Frontal cortex (tissue), 4 donors: ENCODE results near the gene CACNB2. TPM values are rescaled to one million over a fixed set of nuclear protein-coding genes. Genes with fewer than 3 reads are reported as not detected.
"Not testable (repeated sequence)": the region's sequence is repeated elsewhere in the genome, so short reads cannot be mapped to it uniquely, and the experiment has no call there.

ENCODE experiments used
- DNase-seq, 2 donors: peaks; one replicate each; pipeline ENCODE4 v3.0.0; 2012; ENCODE audit warnings: low spot score in 2 of 2
- FAIRE-seq: peaks from 2 replicates; lab custom pipeline; 2012; peaks lifted over from hg19 to GRCh38; lab: Jason Lieb, UNC
- total RNA-seq: library from RNA; depleted of rRNA; stranded (reverse); fragments of >200 nt; gene quantifications from one replicate; pipeline ENCODE4 v1.2.3, GENCODE V29; 2014
- donor health status: control.
- donor health status: control.
- donor health status: control.

The CACNB2 gene
- total RNA-seq, 1 donor from 2014 or later, result 10.6 TPM

DNA sequence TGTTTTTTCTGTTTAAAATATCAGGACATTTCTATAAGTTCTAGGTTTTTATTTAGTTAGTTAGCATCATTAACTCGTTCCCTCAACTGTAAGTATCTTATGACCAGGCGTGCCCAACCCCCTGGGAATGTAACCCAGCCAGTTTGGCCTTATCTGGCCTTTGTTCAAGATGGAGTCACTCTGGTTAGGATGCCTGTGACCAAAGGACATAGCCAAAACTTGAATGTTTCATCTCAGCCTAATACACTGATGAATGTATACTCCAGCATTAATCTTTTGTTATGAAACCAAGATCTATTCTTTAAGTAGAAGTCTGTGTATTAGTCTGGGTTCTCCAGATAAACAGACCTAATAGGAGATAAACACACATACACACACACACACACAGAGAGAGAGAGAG, 279.7 kb downstream of the CACNB2 start:
- DNase-seq (no peak), FAIRE-seq (no peak)

DNA sequence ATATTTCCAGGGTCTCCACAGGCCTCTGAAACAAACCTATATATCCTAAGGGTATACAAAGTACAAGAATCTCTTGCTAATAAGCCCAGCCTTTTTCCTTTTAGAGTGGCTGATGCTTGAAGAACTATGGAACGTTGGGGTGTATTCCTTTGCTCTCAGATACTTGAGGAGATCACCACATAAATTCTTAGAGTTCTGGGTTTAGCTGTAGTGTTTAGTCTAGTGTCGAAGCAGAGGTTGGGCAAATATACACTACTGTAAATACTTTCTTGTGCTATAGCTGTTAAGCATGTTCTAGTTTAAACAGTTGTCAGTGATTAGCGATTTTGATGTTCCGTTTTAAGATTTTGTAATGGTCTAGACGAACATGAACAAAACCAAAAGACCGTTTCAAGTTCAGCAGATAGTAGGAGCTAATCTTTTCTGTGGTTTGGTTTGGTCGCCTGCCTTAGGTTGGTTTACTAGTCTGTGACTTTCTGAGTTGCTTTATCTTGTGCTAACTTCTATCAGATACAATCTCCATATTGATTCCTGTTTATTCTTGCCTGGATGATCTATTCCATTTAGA, 281.6 kb downstream of the CACNB2 start:
- DNase-seq, result no peak
- FAIRE-seq, result no peak

DNA sequence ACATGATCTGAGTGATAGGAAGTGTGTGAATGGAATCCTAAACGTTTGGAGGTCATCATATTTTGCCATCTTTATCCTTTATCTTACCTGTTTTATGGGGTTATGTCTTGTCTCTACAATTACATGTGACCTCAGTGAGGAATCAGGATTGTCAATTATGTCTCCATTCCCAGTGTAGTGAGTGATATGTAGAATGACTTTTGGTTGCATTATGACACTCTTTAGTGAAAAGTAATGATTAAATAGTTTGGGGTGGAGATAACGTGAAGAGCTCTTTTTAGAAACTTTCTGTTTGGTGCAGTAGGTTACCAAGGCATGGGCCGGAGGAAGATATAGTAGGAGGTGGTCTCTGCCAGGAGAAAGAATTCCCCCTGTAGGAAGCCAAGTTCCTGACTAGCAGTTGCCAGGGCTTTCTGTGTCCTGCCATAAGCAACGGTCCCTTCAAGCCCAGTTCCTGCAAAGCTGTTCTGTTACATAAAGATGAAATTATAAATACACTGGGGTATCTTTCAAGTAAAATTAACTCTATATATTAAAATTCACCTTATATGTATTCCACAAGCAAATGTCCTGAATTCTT, 282.9 kb downstream of the CACNB2 start:
- no peak for DNase-seq

DNA sequence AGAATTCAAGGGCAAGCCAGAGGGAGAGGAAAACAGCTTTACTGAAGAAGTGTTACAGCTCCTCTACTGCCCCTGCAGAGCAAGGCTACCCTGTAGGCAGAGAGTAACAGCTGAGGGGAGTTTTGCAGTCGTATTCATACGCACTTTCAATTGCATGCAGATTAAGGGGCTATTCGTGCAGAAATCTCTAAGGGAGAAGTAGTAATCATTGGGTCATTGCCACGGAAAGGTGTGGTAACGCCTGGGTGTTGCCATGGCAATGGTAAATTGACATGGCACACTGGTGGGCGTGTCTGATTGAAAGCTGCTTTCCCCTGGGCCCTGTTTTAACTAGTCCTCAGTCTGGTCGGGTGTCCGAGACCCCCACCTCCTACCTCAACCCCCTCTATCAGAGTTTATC, 284.0 kb downstream of the CACNB2 start:
- no peak for DNase-seq
- FAIRE-seq, result no peak

More for the DNA sequence above, 282.9 kb downstream of the CACNB2 start:
- no peak for FAIRE-seq

DNA sequence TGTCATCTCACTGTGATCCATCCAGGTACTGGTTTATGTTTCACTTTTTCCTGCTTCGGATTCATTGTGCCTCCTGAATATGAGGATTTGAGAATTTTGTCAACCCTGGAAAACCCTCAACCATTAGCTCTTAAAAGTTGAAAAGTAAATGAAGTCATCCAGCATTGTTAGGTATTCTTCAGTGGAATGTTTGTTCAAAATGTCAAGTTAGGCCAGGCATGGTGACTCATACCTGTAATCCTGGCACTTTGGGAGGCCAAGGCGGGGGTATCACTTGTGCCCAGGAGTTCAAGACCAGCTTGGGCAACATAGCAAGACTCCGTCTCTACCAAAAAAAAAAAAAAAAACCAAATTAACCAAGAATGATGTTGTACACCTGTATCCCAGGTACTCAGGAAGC, 289.1 kb downstream of the CACNB2 start:
- FAIRE-seq (no peak), DNase-seq (no peak)

DNA sequence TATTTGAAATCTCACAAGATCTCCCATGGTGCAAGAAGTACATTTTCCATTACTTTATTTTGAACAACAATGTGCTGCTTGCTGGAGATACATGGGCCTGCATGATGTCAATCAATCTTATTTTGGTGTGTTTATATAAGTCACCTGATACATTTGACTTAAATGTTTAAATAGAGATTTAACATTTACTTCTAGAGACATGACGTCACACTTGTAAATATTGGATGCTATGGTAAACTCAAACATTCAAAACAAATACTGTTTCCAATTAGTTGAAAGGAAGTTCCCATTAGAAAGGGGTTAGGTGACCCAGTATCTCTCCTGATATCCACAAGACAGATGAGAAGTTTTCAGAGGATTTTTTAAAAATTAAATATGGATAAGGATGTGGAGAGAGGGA, 296.7 kb downstream of the CACNB2 start:
- FAIRE-seq, result no peak
- DNase-seq, result no peak

DNA sequence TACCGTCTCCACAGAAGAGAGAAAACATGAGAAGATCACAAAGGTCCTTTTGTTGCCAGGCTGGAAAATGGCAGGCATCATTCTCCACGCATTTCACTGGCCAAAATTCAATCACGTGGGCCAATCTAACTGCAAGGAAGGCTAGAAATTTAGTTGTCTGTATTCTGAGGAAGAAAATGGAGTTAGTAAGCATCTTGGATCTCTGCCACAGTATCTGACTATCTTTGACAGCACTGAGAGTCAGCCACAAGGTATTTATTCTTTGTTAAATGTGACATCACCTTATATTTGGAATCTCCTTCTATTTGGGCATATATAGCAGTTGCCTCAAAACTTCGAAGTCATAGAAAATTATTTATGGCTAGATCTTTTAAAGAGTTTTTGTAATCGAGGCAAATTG, 297.3 kb downstream of the CACNB2 start:
- no peak for FAIRE-seq
- no peak for DNase-seq

DNA sequence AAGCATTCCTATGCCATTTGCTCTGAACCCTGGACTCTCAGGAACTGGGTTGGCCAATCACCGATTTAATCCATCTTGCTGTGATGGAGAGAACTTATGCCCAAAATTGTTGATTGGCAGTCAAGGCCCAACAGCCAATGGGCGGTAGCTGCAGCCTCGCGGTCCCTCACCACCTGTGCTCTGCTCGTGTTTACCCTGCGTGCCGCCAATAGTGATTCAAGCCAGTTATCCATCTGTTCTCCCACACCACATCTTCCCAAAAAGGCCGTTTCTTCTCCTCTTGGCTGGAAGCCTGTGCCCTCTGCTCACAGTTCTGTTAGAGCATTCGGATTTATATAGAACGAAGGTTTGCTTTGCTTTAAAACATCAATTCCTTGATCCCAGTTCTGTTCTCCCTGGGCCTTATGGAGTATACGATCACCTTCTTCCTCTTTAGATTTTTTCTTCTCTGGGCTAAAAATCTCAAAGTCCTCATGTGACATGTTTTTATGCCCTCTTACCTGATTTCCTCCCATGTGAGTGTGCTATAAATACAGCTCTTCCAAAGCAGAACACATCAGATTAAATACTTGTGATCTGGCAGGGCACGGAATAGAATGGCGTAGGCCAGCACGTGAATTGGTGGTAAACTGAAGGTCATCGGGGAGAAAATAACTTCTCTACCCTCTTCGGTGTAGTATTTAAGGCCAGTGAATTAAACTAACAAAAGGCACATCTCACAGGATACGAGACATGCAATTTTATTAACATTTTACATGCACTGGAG, 298.3 kb downstream of the CACNB2 start:
- FAIRE-seq (no peak), DNase-seq (no peak)

DNA sequence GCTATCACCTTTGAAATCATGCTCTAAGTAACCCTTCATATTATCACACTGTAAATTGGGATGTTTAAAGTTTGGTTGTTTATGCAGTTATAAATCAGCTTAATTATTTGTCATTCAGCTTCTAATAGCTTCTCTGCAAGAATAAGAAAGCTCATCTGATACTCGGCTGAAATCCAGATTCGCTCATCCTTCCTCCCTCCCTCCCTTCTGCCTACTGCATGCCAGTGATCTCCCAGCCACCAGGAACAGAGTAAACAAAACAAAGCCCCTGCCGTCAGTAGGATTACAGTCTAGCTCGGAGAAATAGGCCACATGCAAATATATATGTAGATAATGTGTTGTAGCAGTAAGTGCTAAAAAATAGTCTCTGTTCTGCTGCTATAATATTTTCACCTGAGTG, 299.4 kb downstream of the CACNB2 start:
- FAIRE-seq (no peak), DNase-seq (no peak)

DNA sequence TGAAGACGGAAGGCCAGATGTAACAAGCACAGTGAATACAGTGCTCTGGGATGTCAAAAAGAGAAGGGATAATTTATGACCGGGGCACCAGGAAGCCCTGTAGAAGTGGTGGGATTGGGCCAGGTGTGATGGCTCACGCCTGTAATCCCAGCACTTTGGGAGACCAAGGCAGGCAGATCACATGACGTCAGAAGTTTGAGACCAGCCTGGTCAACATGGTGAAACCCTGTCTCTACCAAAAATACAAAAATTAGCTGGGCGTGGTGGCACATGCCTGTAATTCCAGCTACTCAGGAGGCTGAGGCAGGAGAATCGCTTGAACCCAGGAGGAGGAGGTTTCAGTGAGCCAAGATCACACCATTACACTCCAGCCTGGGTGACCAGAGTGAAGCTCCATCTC, 305.4 kb downstream of the CACNB2 start:
- not testable (repeated sequence) for DNase-seq, FAIRE-seq

DNA sequence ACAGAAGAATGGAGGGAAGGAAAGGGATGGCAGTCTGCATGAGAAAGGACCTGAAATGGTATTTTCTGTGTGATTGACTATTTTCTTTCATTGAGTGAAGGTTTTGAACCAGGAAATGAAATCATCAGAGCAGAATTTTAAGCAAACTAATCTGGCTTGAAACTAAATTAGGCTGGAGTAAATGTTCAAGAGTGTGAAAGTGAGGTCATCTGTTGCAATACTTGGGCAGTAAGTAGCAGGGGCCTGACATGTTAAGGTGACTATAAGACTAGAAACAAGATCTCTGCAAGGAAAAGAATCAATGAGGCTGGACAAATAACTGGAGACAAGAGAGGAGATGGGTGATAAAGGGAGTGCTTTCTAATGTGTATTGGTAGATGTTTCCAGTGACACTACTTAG, 306.0 kb downstream of the CACNB2 start:
- no peak for DNase-seq
- FAIRE-seq, result no peak

DNA sequence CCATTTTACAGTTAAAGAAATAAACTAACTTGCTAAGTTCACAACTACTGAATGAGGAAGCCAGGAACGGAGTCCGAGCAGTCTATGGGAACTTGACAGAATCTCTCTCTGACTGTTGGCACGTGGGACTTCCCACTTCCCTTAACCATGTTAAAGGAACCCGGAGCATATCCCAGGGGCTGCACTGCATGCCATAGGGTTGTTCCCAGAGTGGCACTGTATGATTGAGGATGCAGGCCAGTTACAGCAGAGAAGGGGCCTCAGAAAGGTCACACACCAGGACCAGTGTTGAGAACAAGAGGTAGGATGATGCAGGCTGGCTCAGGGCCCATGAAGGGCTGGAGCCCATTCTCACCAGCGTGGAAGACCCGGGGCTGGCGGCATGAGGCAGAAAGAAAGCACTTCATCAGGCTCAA, 309.4 kb downstream of the CACNB2 start:
- no peak for FAIRE-seq
- no peak for DNase-seq

DNA sequence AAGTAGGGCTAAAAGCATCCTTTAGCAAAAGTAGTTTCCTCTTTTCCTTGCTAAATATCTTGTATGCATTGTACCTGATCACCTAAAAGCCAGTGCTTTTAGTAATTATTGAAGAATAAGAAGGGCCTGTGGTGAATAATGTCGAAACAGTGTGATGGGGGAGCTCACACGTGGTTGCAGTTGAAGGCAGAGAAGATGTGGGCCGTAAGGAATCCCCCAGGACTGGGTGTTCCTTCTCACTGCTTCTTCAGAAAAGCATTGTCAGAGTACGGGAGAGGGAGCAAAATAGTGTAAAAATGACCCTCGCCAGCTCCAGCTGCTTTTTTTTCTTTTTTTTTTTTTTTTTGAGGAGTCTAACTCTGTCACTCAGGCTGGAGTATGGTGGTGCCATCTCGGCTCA, 310.1 kb downstream of the CACNB2 start:
- FAIRE-seq, result no peak
- no peak for DNase-seq

DNA sequence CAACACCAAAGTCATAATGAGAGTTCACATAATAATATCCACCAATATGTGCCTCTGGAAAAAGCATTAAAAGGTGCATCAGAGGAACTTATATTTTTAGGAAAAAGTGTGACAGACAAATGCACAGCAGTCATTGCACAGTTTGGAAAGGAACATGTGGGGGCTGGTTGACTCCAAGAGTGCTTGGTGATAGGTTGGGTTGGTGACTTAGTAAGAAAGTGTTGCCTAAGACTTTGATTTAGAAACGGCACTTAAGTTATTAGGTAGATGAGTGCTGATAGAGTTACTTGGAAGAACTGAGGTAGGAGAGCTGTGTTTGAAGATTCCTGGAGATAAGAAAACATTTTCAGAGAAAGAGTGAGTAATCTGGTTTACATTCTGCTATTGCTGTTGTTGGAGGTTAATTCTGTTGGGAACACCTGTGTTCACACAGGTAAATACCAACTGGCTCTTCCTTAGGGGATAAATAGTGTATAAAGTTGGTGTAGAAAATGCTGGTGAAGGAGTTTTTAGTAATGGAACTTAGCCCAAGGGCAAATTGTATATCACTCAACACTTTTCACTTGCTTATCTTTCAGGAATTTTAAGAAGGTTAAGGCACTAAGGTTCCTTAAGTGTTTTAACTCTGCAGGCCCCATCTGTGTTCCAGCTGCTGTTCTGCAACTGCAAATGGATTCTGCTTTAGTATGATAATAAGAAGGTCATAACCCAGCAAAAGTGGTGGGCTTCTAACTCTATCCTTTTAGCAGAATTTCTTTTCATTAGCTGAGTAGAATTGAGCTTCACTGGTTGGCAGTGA, 315.1 kb downstream of the CACNB2 start:
- FAIRE-seq, result no peak

DNA sequence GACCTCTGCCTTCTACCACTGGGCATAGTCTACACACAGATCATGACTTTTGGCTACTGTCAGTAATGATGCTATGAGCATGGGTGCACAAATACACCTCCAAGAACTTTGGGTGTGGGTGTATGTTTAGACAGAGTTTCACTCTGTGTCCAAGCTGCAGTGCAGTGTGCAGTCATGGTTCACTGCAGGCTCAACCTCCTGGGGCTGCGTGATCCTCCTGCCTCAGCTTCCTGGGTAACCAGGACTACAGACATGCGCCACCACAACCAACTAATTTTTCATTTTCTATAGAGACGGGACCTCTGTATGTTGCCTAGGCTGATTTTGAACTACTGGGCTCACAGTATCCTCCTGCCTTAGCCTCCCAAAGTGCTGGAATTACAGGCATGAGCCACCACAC, 316.8 kb downstream of the CACNB2 start:
- FAIRE-seq (no peak), DNase-seq (no peak)

More for the DNA sequence above, 315.1 kb downstream of the CACNB2 start:
- no peak for DNase-seq

DNA sequence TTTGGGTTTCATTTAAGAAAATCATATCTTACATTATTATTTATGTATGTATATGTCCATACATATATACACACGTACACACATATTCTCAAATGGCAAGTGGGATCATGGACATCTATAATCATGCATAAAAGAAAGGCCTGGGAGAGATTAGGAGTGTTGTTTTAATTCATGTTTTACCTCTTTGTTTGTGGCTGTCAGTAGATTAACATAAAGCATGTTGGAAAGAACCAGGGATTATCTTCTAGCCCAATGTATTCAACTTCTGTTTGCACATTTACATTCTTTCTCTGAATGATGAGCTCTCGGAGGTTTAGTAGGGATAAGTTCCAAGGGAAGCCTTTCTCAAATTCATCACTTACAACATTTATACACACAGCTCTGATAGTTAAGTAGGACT, 319.8 kb downstream of the CACNB2 start:
- FAIRE-seq (no peak), DNase-seq (no peak)

DNA sequence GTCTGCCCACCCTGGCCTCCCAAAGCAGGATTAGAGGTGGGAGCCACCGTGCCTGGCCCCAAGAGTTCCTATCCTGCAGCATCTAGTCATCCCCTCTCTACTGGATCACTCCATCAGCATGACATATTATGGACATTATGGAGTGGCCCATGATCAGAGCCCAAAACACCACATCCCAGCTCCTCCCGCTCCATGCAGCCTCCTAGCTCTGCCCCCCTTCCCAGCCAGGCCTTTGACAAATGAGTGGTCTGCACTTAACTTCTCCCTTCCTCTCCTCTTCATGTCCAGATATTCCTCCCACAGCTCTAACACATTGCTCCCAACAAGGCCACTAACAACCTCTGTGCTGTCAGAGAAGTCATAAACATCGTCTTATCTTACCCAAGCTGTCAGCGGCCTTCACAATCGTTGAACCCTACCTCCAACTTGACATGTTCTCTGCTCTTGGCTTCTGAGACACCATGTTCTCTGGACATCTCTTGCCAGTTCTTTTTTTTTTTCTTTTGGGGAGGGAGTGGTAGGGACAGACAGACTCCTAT, 323.5 kb downstream of the CACNB2 start:
- FAIRE-seq (no peak), DNase-seq (no peak)

DNA sequence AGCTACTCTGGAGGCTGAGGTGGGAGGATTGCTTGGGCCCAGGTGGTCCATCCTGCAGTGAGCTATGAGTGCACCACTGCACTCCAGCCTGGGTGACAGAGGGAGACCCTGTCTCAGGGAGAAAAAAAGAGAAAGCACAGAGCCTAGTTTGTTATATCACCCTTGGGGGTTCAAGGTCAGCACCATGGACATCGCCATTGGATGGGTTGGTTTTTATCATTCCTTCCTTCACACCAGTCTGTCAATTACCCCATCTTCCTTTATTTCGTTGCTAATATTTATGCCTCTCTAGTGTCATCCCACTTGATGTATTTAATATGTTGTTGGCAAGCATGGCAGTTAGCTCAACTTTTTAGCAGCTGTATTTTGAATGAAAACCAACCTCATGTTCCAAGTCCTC, 328.9 kb downstream of the CACNB2 start:
- DNase-seq, result no peak
- no peak for FAIRE-seq

DNA sequence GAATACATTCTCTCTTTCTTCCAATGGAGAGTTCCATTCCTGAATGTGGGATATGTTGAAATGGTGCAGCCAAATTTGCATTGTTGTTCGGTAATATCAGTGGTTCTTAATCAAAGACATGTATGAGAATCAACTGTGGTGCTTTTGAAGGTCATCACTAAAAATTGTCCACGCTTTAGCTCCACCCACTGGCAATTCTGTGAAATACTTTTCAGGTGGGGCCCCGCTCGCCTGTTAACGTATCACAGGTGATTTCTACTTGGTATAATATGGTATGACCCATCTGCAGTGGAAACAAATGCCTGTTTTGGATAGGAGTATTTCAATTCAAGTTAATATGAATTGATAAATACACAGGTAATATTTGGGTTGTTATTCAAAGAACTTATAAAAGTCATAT, 332.8 kb downstream of the CACNB2 start:
- no peak for FAIRE-seq
- DNase-seq, result no peak

DNA sequence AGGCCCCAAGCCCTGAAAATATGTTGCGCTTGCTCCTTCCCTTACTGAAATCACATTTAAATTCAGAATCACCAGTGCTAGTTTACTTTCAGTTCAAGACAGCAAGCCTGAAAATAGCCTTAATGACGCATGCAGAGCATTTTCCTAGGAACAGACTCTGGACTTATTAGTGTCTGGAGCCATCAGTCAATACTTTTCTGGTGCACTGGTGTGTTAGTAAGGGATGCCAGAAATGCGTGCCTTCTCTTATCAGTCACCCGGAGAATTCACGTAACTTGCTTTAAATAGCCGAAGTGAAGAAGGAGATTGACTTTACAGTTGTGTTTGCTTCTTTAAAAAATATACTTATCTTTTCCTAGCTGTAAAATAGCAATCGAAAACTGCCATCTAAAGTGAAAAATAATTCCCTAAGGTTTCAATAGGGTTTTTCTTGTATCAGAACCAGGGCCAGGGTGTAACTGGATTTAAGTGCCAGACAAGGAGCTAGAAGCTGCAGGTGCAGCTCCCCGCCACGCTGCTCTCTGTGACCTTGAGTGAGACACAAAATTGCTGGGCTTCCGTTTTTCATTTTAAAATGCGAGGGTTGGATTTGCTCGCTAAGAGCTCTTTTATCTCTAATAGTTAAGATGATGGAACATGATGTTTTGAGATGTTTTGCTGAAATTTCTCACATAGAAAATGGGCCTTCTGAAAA, 333.3 kb downstream of the CACNB2 start:
- DNase-seq, result peak in 1 of 2 donors; percentile 26

More for the DNA sequence above, 333.3 kb downstream of the CACNB2 start:
- FAIRE-seq, result no peak
